T-helper 1 cell treated with Interleukin-12 subunit alpha and Interleukin-12 subunit beta and Interleukin-4 antibody, amounts not matched to agents 30 μg/mL and 1 μg/mL, for 36 hours (primary cell): Measurements from ENCODE around the gene ADGRD2.
"Not testable (repeated sequence)": the region's sequence is repeated elsewhere in the genome, so short reads cannot be mapped to it uniquely, and the experiment has no call there.

Source experiments
- H3K27ac Mint-ChIP-seq: one replicate; pipeline ENCODE4 v1.8.0; 2021; ENCODE audit warnings: mild to moderate bottlenecking, mixed read lengths
- H3K27me3 Mint-ChIP-seq: one replicate; pipeline ENCODE4 v1.8.0; 2021; ENCODE audit warnings: low read depth, mixed read lengths
- H3K36me3 Mint-ChIP-seq: one replicate; pipeline ENCODE4 v1.8.0; 2021; ENCODE audit warnings: low read depth, mixed read lengths
- H3K4me1 Mint-ChIP-seq: one replicate; pipeline ENCODE4 v1.8.0; 2021; ENCODE audit warnings: low read depth, mixed read lengths
- H3K4me3 Mint-ChIP-seq: one replicate; pipeline ENCODE4 v1.8.0; 2021; ENCODE audit warnings: mild to moderate bottlenecking, moderate library complexity, mixed read lengths
- H3K9me3 Mint-ChIP-seq: one replicate; pipeline ENCODE4 v1.8.0; 2021; ENCODE audit warnings: mixed read lengths

ADGRD2 gene

GRCh38 chr9:124425733-124426132, 24.5 kb upstream of the ADGRD2 start:
- peaks cover 12% of the 10 kb centered on the region for H3K27me3 Mint-ChIP-seq
- H3K4me1 Mint-ChIP-seq, H3K36me3 Mint-ChIP-seq, H3K4me3 Mint-ChIP-seq, H3K27ac Mint-ChIP-seq, H3K9me3 Mint-ChIP-seq: not testable (repeated sequence)

GRCh38 chr9:124426361-124426760, 23.9 kb upstream of the ADGRD2 start:
- no peak overlapping the region for H3K4me3 Mint-ChIP-seq
- H3K27ac Mint-ChIP-seq: no peak overlapping the region
- H3K9me3 Mint-ChIP-seq: no peaks in the 10 kb centered on the region
- H3K4me1 Mint-ChIP-seq: no peaks in the 10 kb centered on the region
- H3K27me3 Mint-ChIP-seq: peaks cover 12% of the 10 kb centered on the region
- H3K36me3 Mint-ChIP-seq: no peaks in the 10 kb centered on the region

DNA sequence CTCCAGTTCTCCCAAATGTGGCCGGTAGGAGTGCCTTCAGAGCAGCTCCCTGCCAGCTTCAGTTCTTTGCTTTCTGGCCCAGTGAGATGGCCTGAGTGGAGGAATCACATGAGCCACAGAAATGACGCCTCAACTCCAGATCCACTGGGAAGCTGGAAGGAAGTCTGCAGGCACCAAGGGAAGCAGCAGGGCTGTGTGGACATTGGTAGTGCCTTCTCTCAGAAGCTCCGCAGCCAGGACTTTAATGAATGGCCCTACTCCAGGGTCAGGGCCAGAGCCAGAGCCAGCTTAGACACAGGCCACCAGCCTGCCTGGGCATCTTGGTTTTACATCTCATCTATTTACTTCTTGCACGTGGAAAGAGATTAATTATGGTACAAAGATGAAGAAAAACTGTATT, 23.0 kb upstream of the ADGRD2 start:
- H3K27ac Mint-ChIP-seq: no peak overlapping the region
- no peaks in the 10 kb centered on the region for H3K9me3 Mint-ChIP-seq
- peaks cover 8% of the 10 kb centered on the region for H3K27me3 Mint-ChIP-seq
- no peak overlapping the region for H3K4me3 Mint-ChIP-seq
- no peaks in the 10 kb centered on the region for H3K4me1 Mint-ChIP-seq
- H3K36me3 Mint-ChIP-seq: no peaks in the 10 kb centered on the region

DNA sequence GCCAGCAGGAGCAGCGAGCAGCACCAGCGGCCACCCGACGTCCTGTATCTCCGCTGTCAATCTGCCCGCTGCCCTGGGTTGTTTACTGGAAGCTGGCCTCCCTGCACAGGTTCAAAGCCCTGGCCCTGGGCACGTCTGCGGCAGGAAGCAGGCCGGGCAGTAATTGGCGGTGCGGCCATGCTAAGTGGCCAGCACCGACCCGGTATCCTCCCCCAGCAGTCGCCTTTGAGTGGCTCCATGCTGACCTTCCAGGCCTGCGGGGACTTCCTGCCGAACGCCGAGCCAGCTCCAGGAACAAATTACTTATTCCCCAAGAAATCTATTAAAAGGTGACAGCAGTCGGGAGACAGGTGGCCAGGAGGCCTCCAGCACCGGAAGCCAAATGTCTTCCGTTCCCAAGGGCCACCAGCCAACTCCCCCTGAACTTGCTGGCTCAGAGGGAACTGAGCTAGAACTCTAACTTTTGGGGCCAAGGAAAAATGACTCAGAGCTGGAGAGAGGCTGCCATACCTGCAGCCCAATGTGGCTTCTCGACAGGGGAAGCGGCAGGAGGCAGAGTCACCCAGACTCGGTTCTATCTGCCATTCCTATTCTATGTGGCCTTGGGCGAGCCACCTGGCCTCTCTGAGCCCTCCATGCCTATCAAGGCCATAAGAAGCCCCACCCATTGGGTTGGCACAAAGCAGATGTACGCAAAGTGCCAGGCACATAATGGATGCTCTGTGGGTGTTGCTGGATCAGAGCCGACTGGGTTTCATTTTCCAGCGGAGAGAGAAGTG, 21.3 kb upstream of the ADGRD2 start:
- H3K4me1 Mint-ChIP-seq: no peaks in the 10 kb centered on the region
- H3K27ac Mint-ChIP-seq: no peak overlapping the region
- H3K4me3 Mint-ChIP-seq: no peak overlapping the region
- H3K27me3 Mint-ChIP-seq: peaks cover 3% of the 10 kb centered on the region
- H3K9me3 Mint-ChIP-seq: no peaks in the 10 kb centered on the region
- H3K36me3 Mint-ChIP-seq: no peaks in the 10 kb centered on the region

- no peaks in the 10 kb centered on the region for H3K4me1 Mint-ChIP-seq
- no peaks in the 10 kb centered on the region for H3K27me3 Mint-ChIP-seq
- H3K4me3 Mint-ChIP-seq: no peak overlapping the region
- H3K9me3 Mint-ChIP-seq: no peaks in the 10 kb centered on the region
- H3K36me3 Mint-ChIP-seq: no peaks in the 10 kb centered on the region
- H3K27ac Mint-ChIP-seq: no peak overlapping the region
These were observed 20.8 kb upstream of the ADGRD2 start for GRCh38 chr9:124429530-124429867.

DNA sequence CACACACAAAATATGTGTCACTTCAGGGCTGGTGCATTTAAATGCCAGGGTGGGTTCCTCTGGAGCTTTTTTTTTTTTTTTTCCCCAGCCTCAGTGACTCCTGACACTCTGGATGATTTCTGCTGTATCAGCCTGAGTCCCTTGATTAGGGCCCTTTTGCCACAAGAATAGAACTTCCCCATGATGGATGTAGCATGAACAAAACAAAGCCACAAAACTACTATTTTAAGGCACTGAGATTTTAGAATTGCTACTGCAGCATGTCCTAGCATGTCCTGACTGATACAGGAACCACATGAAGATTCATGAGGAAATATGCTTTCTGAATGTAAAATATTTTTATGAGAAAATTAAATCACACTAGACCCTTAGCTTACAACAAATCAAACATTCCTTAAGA, 13.9 kb upstream of the ADGRD2 start:
- H3K36me3 Mint-ChIP-seq: no peaks in the 10 kb centered on the region
- H3K27ac Mint-ChIP-seq: no peak overlapping the region
- no peaks in the 10 kb centered on the region for H3K4me1 Mint-ChIP-seq
- H3K27me3 Mint-ChIP-seq: peaks cover 8% of the 10 kb centered on the region
- no peaks in the 10 kb centered on the region for H3K9me3 Mint-ChIP-seq
- no peak overlapping the region for H3K4me3 Mint-ChIP-seq

- Mint-ChIP-seq H3K27me3 (peaks cover 13% of the 10 kb centered on the region), H3K36me3 (no peaks in the 10 kb centered on the region), H3K9me3 (no peaks in the 10 kb centered on the region), H3K4me3 (no peak overlapping the region), H3K27ac (no peak overlapping the region), H3K4me1 (no peaks in the 10 kb centered on the region)
These were observed 13.2 kb upstream of the ADGRD2 start for GRCh38 chr9:124437086-124437485.

DNA sequence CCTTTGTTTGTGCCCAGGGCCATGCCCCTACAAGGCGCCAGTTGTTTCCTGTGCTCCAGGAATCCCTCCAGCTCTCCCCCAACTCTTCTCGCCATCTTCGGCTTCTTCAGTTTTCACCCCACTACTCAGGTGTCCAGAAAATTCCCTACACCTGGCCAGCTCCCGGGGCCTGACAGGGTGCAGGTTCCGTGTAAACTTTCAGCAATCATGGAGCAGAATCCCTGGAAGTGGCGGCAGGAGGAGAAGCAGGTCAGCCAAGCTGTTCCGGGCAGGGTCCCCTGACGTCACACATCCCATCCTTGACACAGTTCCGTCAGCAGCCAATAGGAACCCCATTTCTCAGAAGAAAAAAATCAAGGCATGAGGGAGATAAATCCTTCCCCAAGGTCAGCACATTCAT, 12.2 kb upstream of the ADGRD2 start:
- Mint-ChIP-seq H3K27me3 (peaks cover 13% of the 10 kb centered on the region), H3K27ac (no peak overlapping the region), H3K4me3 (no peak overlapping the region), H3K36me3 (no peaks in the 10 kb centered on the region), H3K4me1 (no peaks in the 10 kb centered on the region), H3K9me3 (no peaks in the 10 kb centered on the region)

- Mint-ChIP-seq H3K27ac (no peak overlapping the region), H3K4me3 (no peak overlapping the region), H3K27me3 (peaks cover 19% of the 10 kb centered on the region), H3K9me3 (no peaks in the 10 kb centered on the region), H3K36me3 (no peaks in the 10 kb centered on the region), H3K4me1 (no peaks in the 10 kb centered on the region)
These were observed 11.2 kb upstream of the ADGRD2 start for GRCh38 chr9:124439086-124439485.

DNA sequence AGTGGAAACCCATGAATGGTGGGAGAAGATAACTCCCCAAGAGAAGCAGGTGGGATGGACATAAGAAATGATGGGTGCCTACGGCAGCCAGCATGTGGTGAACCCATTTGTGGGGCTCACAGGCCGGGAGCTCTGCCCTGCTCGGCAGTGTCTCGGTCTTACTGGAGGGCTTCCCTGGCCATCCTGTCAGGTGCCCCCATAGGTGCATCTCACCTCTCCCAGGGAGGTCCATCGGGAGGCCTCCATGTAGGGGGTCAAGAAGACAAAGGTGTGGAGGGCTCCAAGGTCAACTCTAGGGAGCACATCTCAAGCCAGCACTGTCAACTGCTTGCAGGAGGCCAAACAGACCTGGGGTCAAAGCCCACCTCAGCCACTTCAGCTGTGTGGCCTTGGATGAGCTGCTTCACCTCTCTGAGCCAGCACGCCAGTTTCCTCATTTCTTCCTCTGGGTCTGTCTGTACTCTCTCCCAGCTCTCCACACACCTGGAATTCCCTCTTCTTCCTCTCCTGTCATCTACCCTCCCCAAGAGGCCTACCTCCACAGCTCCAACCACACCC, 10.5 kb upstream of the ADGRD2 start:
- Mint-ChIP-seq H3K27ac (no peak overlapping the region), H3K27me3 (peaks cover 21% of the 10 kb centered on the region), H3K4me1 (no peaks in the 10 kb centered on the region), H3K36me3 (no peaks in the 10 kb centered on the region), H3K9me3 (no peaks in the 10 kb centered on the region), H3K4me3 (no peak overlapping the region)

DNA sequence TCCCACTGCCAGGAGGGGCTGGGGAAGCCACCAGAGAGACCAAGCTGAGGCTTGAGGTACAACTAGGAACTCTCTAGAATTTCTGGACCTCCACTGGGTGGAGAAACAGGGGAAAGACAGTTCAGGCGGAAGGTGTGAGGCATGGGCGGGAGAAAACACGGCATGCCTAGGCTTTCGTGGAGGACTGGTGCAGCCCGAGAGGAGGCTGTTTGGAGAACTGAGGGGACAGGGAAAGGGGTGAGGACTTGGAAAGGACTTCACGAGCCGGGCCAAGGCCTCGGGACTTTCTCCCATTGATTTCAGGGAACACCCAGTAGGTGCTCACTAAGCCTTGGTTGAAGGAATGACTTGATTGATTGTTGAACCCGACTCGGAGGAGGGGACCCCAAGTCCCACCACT, 9.5 kb upstream of the ADGRD2 start:
- H3K4me3 Mint-ChIP-seq: no peak overlapping the region
- H3K36me3 Mint-ChIP-seq: no peaks in the 10 kb centered on the region
- no peaks in the 10 kb centered on the region for H3K9me3 Mint-ChIP-seq
- no peak overlapping the region for H3K27ac Mint-ChIP-seq
- H3K4me1 Mint-ChIP-seq: no peaks in the 10 kb centered on the region
- H3K27me3 Mint-ChIP-seq: peaks cover 21% of the 10 kb centered on the region

- no peaks in the 10 kb centered on the region for H3K4me1 Mint-ChIP-seq
- H3K4me3 Mint-ChIP-seq: no peak overlapping the region
- H3K36me3 Mint-ChIP-seq: no peaks in the 10 kb centered on the region
- no peaks in the 10 kb centered on the region for H3K9me3 Mint-ChIP-seq
- H3K27ac Mint-ChIP-seq: no peak overlapping the region
- peaks cover 21% of the 10 kb centered on the region for H3K27me3 Mint-ChIP-seq
These were observed 9.0 kb upstream of the ADGRD2 start for GRCh38 chr9:124441291-124441690.

DNA sequence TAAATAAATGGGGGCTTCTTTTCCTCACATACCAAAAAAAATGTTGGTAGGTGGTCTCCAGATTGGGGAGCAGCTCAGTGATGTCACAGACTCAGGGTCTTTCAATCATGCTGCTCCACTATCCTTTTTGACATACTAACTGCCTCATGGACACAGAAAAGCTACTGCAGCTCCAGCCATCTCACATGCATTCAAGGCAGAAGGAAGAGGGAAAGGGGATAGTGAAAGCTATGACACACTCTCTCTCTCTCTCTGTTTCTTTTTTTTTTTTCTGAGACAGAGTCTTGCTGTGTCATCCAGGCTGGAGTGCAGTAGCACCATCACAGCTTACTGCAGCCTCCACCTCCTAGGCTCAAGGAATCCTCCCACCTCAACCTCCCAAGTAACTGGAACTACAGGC, 7.9 kb upstream of the ADGRD2 start:
- Mint-ChIP-seq H3K9me3 (no peaks in the 10 kb centered on the region), H3K4me1 (no peaks in the 10 kb centered on the region), H3K36me3 (no peaks in the 10 kb centered on the region), H3K4me3 (no peak overlapping the region), H3K27ac (no peak overlapping the region), H3K27me3 (peaks cover 21% of the 10 kb centered on the region)

GRCh38 chr9:124442826-124443225, 7.4 kb upstream of the ADGRD2 start:
- Mint-ChIP-seq H3K4me3 (no peak overlapping the region), H3K27me3 (peaks cover 21% of the 10 kb centered on the region), H3K4me1 (no peaks in the 10 kb centered on the region), H3K9me3 (no peaks in the 10 kb centered on the region), H3K36me3 (no peaks in the 10 kb centered on the region), H3K27ac (no peak overlapping the region)

GRCh38 chr9:124443625-124444024, 6.6 kb upstream of the ADGRD2 start:
- no peak overlapping the region for H3K4me3 Mint-ChIP-seq
- no peaks in the 10 kb centered on the region for H3K4me1 Mint-ChIP-seq
- peaks cover 23% of the 10 kb centered on the region for H3K27me3 Mint-ChIP-seq
- H3K9me3 Mint-ChIP-seq: no peaks in the 10 kb centered on the region
- no peaks in the 10 kb centered on the region for H3K36me3 Mint-ChIP-seq
- no peak overlapping the region for H3K27ac Mint-ChIP-seq

DNA sequence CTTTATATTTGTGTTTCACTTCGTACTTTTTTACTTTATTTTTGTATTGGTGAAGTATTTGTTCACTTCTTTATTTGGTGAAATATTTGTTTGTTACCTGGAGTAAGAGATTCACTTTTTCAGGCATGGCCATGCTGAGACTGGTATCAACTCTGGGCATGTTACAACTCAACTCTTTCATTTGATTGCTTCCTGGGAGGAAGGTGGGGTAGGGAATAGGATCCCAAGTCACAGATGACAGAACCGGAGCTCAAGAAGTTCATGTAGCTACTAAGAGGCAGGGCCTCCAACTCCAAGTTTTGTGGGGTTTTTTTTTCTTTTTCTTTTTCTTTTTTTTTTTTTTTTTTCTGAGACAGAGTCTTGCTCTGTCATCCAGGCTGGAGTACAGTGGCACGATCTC, 6.1 kb upstream of the ADGRD2 start:
- no peaks in the 10 kb centered on the region for H3K9me3 Mint-ChIP-seq
- H3K4me3 Mint-ChIP-seq: no peak overlapping the region
- no peak overlapping the region for H3K27ac Mint-ChIP-seq
- no peaks in the 10 kb centered on the region for H3K36me3 Mint-ChIP-seq
- H3K27me3 Mint-ChIP-seq: peaks cover 28% of the 10 kb centered on the region
- no peaks in the 10 kb centered on the region for H3K4me1 Mint-ChIP-seq
